Smooth muscle cell (in vitro differentiated cells): ENCODE data around the gene DBF4B. TPM values are rescaled to one million over a fixed set of nuclear protein-coding genes. Genes with fewer than 3 reads are reported as not detected.

Experiments used
- DNase-seq: peaks from one replicate; lab custom pipeline; 2025; ENCODE audit not compliant: unreplicated experiment; lab: John Stamatoyannopoulos, UW
- H2AFZ ChIP-seq: fragments of 200-600 bp; sonication (generic); 2 replicates; pipeline ENCODE4 v1.6.0; 2016; ENCODE audit warnings: antibody characterized with exemption, low read depth, mild to moderate bottlenecking
- H3F3A ChIP-seq: fragments of 200-600 bp; sonication (generic); 2 replicates; pipeline ENCODE4 v1.6.0; 2017; ENCODE audit warnings: antibody characterized with exemption, low read depth
- H3K27ac ChIP-seq: fragments of 200-600 bp; sonication (generic); 2 replicates; pipeline ENCODE4 v1.5.1; 2016; ENCODE audit warnings: low read depth, mild to moderate bottlenecking
- H3K27me3 ChIP-seq: fragments of 200-600 bp; sonication (generic); 2 replicates; pipeline ENCODE4 v1.6.1; 2016; ENCODE audit warnings: low read depth, mild to moderate bottlenecking
- H3K36me3 ChIP-seq: fragments of 200-600 bp; sonication (generic); 2 replicates; pipeline ENCODE4 v1.5.1; 2016; ENCODE audit warnings: low read depth
- H3K4me1 ChIP-seq: fragments of 200-600 bp; sonication (generic); 2 replicates; pipeline ENCODE4 v1.5.1; 2016; ENCODE audit warnings: low read depth
- H3K4me2 ChIP-seq: fragments of 200-600 bp; sonication (generic); 2 replicates; pipeline ENCODE4 v1.6.0; 2016; ENCODE audit warnings: mild to moderate bottlenecking
- H3K4me3 ChIP-seq: fragments of 200-600 bp; sonication (generic); 2 replicates; pipeline ENCODE4 v1.5.1; 2016; ENCODE audit warnings: mild to moderate bottlenecking
- H3K79me2 ChIP-seq: fragments of 200-600 bp; sonication (generic); 2 replicates; pipeline ENCODE4 v1.6.0; 2016; ENCODE audit warnings: low read depth, mild to moderate bottlenecking
- H3K9ac ChIP-seq: fragments of 200-600 bp; sonication (generic); 2 replicates; pipeline ENCODE4 v1.6.0; 2016; ENCODE audit warnings: low read depth
- H3K9me3 ChIP-seq: fragments of 200-600 bp; sonication (generic); replicated peaks from 2 replicates; pipeline ENCODE4 v1.5.1; 2016; ENCODE audit warnings: low read depth
- H4K20me1 ChIP-seq: fragments of 200-600 bp; sonication (generic); 2 replicates; pipeline ENCODE4 v1.6.0; 2016; ENCODE audit warnings: low read depth
- WGBS: methylation state at CpG from one replicate; pipeline ENCODE4 v1.1.7; 2016; ENCODE audit warnings: low lambda C conversion rate; 5-methylcytosine and 5-hydroxymethylcytosine counted together
- polyA plus RNA-seq: library from polyadenylated mRNA; unstranded; fragments of >200 nt; fragmentation: Nextera tagmentation; extraction: Ambion mirVana; gene quantifications from 2 replicates; pipeline ENCODE4 v1.2.1, GENCODE V29; 2016
- total RNA-seq: library from RNA; depleted of rRNA; stranded (reverse); fragments of >200 nt; gene quantifications from 2 replicates; pipeline ENCODE4 v1.2.3, GENCODE V29; 2014
- TF ChIP-seq, protein P1 (sequence below): fragments of 200-600 bp; sonication (generic); IDR thresholded peaks from 2 replicates; pipeline ENCODE4 v1.5.1; 2017; ENCODE audit warnings: borderline replicate concordance, mild to moderate bottlenecking, antibody characterized with exemption; ENCODE audit not compliant: insufficient read depth, poor library complexity, severe bottlenecking

DBF4B gene
- total and polyA plus RNA-seq, 2 experiments from 2014 or later: 1.6 to 2.7 TPM

DNA sequence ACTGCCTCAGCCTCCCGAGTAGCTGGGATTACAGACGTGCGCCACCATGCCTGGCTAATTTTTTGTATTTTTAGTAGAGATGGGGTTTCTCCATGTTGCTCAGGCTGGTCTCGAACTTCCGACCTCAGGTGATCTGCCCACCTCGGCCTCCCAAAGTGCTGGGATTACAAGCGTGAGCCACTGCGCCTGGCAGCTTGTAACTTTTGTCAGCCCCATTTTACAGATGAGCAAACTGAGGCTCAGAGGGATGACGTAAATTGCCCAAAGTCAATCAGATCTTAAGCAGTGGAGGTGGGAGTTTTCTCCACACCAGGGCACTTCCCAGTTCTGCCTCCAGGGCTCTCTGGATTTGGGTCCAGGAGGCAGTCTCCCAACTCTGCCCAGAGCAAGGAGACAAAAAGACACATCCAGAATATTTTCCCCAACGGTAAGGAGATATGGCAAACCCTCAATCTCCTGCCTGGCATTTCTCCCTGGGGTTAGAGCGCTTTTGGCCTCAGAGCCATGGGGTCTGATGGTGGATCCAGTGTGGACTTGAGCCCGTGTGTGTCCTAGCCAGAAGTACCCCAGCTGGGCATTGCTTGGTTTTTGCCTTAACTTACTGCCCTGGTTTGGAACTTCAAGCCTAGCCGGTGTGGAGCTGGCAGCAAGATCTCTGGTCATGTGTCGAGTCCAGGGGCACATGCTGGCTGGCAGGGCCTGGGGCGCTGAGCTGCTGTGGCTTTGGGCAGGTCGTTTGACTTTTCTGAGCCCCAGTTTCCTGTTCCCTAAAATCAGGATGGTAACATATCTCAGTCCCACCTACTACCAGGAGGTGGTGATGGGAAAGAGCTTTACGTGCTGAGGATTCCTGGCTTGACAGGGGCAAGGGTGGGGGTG lies 53.7 kb downstream of the DBF4B start:
- Histone ChIP-seq H3K27me3 (peaks cover 41% of the 10 kb centered on the region), H3K36me3 (no peaks in the 10 kb centered on the region), H3K4me1 (peaks cover 9% of the 10 kb centered on the region), H3K4me2 (no peak overlapping the region), H2AFZ (no peak overlapping the region), H4K20me1 (no peaks in the 10 kb centered on the region), H3K79me2 (no peaks in the 10 kb centered on the region), H3F3A (no peaks in the 10 kb centered on the region), H3K9me3 (no peaks in the 10 kb centered on the region), H3K27ac (no peak overlapping the region), H3K4me3 (no peak overlapping the region), H3K9ac (no peak overlapping the region)
- TF ChIP-seq, protein P1, sequence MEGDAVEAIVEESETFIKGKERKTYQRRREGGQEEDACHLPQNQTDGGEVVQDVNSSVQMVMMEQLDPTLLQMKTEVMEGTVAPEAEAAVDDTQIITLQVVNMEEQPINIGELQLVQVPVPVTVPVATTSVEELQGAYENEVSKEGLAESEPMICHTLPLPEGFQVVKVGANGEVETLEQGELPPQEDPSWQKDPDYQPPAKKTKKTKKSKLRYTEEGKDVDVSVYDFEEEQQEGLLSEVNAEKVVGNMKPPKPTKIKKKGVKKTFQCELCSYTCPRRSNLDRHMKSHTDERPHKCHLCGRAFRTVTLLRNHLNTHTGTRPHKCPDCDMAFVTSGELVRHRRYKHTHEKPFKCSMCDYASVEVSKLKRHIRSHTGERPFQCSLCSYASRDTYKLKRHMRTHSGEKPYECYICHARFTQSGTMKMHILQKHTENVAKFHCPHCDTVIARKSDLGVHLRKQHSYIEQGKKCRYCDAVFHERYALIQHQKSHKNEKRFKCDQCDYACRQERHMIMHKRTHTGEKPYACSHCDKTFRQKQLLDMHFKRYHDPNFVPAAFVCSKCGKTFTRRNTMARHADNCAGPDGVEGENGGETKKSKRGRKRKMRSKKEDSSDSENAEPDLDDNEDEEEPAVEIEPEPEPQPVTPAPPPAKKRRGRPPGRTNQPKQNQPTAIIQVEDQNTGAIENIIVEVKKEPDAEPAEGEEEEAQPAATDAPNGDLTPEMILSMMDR: no peak
- WGBS: 77% methylated on average over 17 of the region's 17 CpGs
- no peak for DNase-seq

DNA sequence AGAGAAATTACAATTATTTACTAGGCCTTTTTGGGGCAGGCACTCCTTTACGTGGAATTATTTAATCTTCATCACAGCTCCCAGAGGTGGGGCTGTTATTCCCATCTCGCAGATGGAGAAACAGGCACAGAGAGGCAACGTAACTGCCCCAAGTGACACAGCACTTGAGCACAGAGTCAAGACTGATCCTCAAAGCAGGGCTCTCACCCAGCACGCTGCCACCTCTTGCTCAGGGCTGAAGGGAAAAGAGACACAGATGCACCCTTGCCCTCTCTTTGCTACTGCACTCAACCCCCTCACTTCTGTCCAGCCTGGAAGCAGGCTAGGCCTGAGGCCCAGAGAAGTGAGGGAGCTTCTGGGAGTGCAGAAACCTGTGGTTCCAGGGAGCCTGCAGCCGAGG lies 54.7 kb downstream of the DBF4B start:
- H3F3A ChIP-seq: no peaks in the 10 kb centered on the region
- H3K9ac ChIP-seq: no peak overlapping the region
- whole genome bisulfite sequencing: 93% methylated on average over 5 of the region's 5 CpGs
- H3K4me3 ChIP-seq: no peak overlapping the region
- H4K20me1 ChIP-seq: no peaks in the 10 kb centered on the region
- H3K27ac ChIP-seq: no peak overlapping the region
- no peaks in the 10 kb centered on the region for H3K79me2 ChIP-seq
- H3K4me2 ChIP-seq: no peak overlapping the region
- peaks cover 9% of the 10 kb centered on the region for H3K4me1 ChIP-seq
- DNase-seq: no peak
- H3K36me3 ChIP-seq: no peaks in the 10 kb centered on the region
- TF ChIP-seq, protein P1: no peak
- H3K9me3 ChIP-seq: no peaks in the 10 kb centered on the region
- peaks cover 31% of the 10 kb centered on the region for H3K27me3 ChIP-seq
- no peak overlapping the region for H2AFZ ChIP-seq

DNA sequence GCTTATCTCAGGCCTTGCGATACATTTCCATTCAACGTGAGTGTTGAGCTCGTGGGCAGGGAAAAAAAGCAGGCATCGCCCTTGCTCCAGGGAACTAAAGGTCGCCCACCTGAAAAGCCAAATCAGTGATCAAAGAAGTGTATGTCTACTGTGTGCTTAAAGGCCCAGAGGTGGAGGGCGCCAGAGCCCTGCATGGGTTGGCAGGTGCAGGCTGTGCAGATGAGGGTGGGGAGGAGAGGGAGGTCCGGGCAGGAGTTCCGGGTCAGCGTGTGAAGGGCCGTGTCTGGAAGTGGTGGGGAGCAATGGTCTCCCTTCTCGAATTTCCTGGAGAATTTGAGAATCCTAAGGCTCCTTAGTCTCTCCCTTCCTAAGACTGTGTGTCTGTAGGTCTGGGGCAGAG lies 57.5 kb downstream of the DBF4B start:
- no peaks in the 10 kb centered on the region for H3K9me3 ChIP-seq
- H3K27ac ChIP-seq: no peak overlapping the region
- no peaks in the 10 kb centered on the region for H3K4me1 ChIP-seq
- no peak for DNase-seq
- 76% methylated on average over 11 of the region's 11 CpGs for WGBS
- H3K4me2 ChIP-seq: no peak overlapping the region
- peaks cover 6% of the 10 kb centered on the region for H3K27me3 ChIP-seq
- TF ChIP-seq, protein P1: no peak
- no peaks in the 10 kb centered on the region for H4K20me1 ChIP-seq
- H3F3A ChIP-seq: no peaks in the 10 kb centered on the region
- no peaks in the 10 kb centered on the region for H3K36me3 ChIP-seq
- H3K9ac ChIP-seq: no peak overlapping the region
- no peaks in the 10 kb centered on the region for H3K79me2 ChIP-seq
- no peak overlapping the region for H2AFZ ChIP-seq
- no peak overlapping the region for H3K4me3 ChIP-seq
